SW 1271 (cell line): ENCODE results near the gene DDX55.
"Not testable (repeated sequence)": the region's sequence is repeated elsewhere in the genome, so short reads cannot be mapped to it uniquely, and the experiment has no call there.

Experiments used
- DNase-seq, 2 experiments: peaks; one replicate each; lab custom pipeline; 2025; lab: John Stamatoyannopoulos, UW

DDX55 gene, protein sequence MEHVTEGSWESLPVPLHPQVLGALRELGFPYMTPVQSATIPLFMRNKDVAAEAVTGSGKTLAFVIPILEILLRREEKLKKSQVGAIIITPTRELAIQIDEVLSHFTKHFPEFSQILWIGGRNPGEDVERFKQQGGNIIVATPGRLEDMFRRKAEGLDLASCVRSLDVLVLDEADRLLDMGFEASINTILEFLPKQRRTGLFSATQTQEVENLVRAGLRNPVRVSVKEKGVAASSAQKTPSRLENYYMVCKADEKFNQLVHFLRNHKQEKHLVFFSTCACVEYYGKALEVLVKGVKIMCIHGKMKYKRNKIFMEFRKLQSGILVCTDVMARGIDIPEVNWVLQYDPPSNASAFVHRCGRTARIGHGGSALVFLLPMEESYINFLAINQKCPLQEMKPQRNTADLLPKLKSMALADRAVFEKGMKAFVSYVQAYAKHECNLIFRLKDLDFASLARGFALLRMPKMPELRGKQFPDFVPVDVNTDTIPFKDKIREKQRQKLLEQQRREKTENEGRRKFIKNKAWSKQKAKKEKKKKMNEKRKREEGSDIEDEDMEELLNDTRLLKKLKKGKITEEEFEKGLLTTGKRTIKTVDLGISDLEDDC

DNA sequence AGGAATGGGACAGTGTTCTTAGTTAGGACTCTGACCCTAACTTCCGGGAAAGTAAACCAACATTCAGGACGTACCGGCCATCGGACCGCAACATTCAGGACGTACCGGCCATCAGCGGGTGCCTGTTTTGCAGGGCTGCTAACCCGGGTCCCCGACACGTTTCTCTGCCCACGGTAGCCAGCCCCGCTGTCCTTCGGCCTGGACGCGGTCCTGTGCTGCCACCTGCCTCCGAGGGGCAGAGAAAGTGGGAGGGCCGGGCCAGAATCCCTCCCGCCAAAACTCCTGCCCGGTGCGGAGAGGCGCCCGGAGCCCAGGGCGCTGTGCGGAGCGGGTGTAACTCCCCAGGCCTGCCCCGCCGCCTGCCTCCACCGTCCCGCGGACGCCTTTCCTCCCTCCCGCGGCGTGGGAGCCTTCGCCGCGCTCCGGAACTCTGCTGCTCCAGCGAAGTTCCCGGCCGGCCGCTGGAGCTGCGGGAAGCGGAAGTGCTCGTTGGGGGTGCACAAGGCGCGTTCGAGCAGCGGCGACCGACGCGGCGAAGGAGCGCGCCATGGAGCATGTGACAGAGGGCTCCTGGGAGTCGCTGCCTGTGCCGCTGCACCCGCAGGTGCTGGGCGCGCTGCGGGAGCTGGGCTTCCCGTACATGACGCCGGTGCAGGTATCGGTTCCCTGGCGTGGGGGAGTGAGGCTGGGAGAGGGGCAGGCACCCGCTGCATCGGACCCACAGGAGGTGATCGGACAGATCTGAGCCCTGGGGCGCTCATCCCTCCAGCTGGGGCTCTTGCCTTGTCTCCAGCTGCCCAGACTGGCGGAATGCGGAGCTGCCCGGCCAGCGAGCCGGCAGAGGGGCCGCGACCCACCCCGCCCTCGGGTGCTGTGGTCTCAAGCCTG lies at the start of gene DDX55:
TSS of gene DDX55 (plus strand) at position 498 of the 888 bp plus-strand sequence. CDS start at position 548, 50 bp downstream.
- peak; percentile 53 to 71 for DNase-seq

DNA sequence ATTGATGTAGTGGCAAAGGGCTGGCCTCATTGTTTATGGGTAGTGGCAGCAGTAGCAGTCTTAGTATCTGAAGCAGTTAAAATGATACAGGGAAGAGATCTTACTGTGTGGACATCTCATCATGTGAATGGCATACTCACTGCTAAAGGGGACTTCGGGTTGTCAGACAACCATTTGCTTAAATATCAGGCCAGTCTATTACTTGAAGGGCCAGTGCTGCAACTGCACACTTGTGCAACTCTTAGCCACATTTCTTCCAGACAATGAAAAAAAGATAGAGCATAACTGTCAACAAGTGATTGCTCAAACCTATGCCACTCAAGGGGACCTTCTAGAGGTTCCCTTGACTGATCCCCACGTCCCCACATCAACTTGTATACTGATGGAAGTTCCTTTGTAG lies 47.8 kb upstream of the DDX55 start:
- DNase-seq: not testable (repeated sequence)

DNA sequence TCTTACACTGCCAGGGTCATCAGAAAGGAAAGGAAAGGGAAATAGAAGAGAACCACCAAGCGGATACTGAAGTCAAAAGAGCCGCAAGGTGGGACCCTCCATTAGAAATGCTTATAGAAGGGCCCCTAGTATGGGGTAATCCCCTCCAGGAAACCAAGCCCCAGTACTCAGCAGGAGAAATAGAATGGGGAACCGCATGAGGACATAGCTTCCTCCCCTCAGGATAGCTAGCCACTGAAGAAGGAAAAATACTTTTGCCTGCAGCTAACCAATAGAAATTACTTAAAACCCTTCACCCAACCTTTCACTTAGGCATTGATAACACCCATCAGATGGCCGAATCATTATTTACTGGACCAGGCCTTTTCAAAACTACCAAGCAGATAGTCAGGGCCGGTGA lies 47.1 kb upstream of the DDX55 start:
- DNase-seq: not testable (repeated sequence)

DNA sequence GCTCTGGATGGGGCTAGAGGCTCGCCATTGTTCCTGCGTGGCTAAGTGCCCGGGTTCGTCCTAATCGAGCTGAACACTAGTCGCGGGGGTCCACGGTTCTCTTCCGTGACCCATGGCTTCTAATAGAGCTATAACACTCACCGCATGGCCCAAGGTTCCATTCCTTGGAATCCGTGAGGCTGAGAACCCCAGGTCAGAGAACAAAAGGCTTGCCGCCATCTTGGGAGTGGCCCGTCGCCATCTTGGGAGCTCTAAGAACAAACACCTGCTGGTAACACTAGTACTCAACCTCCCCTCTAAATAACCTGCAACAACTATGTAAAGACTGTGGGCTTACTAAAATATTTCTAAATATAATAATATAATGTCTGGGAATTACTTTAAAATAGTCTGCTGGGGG lies 43.4 kb upstream of the DDX55 start:
- DNase-seq: not testable (repeated sequence)

DNA sequence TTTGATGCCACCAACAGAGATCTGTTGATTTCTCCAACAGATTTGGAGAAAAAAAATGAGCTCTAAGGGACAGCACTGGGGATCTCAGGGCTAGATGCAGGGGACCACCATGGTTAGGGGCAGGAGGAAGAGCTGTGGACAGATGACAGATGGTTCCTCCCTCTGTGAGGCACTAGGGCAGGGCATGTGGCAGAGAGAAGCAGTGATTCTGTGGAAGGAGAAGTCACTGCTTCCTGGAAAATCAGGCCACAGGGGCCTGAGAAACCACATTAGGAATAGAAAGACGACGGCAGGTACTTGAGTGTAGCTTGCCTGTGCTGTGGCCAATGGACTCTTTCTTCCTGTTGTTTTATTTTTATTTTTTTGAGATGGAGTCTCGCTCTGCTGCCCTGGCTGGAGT lies 42.4 kb upstream of the DDX55 start:
- no peak for DNase-seq

DNA sequence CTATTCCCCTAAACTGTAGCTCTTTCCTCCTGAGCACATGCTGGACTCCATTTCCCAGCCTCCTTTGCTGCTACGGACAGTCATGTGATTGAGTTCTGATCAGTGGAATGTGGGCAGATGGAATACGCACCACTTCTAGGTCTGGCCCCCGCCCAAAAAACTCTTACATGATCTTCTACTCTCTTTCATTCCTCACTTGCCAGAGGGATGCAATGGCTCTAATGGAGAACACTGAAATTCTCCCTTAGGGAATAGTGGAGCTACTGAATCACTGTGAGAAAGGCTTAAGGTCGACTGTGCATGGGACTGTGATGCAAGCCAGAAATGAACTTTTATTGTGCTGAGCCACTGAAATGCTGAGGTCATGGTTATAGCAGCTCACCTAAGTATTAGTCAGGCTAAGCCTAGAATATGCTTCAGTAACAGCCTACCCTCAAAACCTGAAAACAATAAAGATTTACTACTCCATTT lies 30.5 kb upstream of the DDX55 start:
- peak in 1 of 2 experiments; percentile 20 for DNase-seq

DNA sequence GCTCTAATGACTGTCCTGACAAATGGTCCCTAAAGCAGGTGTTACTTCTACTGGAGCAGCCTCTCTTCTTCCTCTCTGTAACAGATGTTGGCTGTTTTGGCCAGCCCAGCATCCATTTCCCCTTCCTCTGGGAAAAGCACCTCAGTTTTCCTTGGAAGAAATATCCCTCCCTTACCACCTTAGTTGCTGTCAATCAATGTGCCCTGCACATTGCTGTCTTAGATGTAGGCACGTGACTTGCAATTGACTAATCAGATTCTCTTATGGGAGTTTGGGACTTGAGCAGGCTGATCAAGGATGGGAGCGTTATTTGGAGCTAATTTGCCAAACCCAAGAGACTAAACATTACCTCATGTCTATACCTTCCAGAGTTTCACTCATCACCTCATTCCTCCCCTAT lies 29.5 kb upstream of the DDX55 start:
- DNase-seq: no peak

DNA sequence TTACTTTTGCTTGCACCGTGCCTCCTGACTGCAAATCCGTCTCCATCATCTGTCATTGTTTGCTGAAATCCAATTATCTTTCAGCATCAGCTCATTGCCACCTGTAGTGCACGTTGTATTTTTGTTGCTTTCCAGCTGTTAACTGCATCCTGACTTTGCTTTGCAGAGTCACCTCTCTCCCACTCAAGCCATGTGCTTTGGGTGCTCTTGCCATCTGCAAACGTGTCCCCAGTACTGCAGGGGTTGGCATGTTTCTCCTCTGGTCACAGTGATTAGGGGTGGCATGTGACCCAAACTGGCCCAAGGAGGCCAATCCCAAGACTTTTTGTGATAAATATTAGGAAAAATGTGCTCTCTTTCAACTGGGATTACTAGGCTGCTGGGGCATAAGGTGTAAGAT lies 28.0 kb upstream of the DDX55 start:
- no peak for DNase-seq

DNA sequence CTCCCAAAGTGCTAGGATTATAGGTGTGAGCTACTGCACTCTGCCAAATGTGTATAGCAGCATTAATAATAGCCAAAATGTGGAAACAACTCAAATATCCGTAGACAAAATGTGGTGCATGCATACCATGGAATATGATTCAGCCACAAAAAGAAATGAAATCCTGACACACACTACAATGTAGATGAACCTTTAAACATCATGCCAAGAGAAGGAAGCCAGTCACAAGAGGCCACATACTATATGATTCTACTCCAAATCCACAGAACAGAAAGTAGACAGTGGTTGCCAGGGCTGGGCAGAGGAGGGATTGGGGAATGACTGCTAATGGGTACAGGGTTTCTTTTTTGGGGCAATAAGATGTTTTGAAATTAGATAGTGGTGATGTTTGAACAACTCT lies 25.3 kb upstream of the DDX55 start:
- no peak for DNase-seq

DNA sequence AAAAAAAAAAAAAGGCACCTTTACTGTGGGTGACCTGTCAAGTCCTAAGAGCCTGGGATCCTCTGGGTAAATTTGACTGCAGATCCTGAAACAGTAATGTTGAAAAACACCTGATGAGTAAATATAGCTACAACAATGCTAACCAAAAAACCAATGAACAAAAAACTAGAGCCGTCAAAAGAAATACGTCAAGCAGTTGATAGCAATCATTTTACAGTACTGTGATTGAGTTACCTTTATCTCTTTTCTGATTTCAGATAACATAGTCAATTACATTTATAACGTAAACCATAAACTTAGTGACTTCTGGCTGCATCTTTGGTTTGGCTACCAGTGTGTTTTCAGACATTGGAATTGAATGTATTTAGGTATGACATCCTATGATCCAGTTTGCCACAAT lies 23.7 kb upstream of the DDX55 start:
- DNase-seq: no peak

DNA sequence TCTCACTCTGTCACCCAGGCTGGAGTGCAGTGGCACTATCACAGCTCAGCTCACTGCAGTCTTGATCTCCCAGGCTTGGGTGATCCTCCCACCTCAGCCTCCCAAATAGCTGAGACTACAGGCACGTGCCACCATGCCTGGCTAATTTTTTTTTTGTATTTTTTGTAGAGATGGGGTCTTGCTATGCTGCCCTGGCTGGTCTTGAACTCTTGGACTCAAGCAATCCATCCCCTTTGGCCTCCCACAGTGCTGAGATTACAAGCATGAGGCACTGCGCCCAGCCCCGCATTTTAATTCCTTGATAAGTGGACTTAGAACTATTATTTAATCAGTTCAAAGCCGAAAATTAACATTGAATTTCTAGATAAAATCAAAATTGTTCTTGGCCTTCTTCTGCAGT lies 23.1 kb upstream of the DDX55 start:
- not testable (repeated sequence) for DNase-seq

DNA sequence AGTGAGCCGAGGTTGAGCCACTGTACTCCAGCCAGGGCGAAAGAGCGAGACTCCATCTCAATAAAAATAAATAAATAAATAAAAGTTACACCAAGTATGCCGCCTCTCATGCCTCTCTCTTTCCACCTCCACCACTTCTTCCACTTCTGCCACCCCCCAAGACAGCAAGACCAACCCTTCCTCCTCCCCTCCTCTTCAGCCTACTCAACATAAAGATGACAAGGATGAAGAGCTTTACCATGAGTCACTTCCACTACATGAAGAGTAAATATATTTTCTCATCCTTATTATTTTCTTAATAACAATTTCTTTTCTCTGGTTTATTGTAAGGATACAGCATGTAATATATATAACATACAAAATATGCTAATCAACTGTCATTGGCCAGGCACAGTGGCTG lies 21.1 kb upstream of the DDX55 start:
- no peak for DNase-seq

DNA sequence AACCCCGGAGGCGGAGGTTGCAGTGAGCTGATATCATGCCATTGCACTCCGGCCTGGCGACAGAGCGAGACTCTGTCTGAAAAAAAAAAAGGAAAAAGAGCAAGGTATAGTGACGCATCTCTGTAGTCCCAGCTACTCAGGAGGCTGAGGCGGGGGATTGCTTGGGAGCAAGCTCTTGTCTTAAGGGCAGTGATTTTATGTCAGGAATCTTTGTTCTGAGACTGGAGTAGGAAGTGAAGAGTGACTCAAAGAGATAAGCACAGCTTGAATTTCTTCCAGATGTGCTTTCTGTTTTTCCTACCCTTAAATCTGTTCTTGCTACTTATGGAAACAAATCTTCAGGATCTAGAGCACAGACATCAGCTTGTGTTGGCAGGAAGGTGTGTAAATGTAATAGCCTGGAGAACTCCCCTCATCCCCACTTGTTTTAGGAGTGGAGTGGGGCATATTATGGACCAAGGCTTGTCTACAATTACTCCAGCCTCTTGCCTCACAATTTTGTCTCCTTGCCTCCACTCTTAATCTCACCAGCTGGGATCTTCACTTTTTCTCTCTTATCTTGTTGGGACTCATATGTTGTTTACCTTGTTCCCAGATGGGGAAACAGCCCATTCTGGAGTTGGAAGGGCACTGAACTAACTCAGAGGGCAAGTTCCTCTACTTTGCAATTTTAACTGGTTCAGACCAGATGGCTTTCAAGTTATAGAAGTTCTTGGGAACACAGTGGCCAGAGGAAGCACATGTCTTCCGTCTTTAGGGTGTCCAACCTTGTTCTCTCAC lies 10.0 kb upstream of the DDX55 start:
- DNase-seq: peak in 1 of 2 experiments; percentile 43

DNA sequence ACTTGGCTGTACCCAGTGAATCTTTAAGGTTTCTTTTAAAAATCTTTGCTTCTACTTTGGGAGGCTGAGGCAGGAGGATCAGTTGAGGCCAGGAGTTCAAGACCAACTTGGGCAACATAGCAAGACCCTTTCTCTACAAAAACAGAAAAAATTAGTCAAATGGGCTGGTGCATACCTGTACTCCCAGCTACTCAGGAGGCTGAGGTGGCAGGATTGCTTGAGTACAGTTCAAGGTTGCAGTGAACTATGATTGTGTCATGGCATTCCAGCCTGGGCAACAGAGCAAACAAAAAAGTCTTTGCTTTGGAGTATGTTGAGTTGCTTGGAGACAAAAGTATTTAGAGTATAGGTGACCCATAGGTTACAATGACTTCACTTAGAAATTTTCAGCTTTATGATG lies 6.2 kb upstream of the DDX55 start:
- DNase-seq: no peak

DNA sequence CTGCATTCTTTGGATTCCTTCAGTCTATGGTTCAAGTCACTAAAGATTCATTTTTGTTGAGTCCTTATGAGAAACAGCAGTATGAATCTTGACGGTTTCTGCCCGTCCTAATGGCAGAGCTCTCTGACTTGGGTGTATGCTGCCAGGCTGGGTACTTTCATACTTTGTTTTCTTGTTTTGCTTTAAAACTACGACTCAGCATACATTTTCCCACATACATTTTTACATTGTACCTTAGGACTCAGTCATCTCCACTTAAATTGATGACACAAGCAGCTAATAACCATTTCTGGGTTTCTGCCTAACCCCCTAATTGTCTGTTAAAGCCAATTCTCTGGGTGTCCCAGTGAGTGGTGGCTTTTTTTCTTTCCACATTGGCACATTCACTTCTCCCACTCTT lies 4.8 kb upstream of the DDX55 start:
- no peak for DNase-seq

DNA sequence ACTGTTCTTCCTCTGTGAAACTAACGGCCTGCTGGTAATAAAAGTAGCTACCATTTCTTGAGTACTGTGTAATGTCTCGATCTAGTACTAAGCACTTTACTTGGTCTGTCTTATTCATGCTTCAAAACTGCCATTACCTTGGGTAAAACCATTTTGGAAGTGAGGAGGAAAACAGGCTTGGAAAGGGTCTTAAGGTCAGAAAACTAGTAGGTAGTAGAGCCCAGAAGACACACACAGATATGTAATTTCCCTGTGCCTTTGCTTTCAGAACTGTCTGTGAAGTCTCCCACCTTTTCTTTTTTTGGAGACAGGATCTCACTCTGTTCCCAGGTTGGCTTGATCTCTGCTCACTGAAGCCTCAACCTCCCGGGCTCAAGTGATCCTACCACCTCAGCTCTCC lies 3.4 kb upstream of the DDX55 start:
- no peak for DNase-seq

DNA sequence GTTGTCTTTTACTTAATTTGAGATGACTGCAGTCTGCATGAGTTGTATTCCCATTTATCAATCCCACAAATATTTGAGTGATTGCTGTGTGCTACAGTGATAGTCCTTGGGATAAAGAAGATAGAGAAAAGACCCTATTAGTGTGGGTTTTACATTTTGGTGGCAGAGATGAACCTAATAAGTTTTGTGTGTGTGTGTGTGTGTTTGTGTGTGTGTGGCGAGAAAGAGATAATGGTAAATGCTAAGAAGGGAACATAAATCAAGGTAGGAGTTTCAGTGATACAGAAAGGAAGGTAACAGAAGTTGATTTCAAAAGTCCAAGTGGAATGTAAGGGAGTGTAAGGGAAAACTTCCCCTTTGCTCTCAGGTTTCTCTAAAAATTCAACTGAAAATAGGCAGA lies 2.6 kb upstream of the DDX55 start:
- no peak for DNase-seq

DNA sequence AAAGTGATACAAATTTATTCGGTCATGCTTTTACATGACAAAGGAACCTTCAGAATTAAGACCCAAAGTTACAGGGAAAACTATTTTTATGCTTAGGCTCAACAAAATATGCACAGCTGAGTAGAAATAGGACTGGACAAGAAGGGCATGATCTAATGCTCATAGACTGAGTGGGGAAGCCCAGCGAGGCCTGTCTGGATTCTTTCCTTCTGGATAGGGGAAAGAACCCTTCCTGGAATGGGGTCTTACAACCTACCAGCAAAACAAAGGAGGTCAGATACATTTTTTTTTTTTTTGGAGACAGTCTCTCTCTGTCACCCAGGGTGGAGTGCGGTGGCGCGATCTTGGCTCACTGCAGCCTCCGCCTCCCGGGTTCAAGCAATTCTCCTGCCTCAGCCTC lies 2.2 kb upstream of the DDX55 start:
- DNase-seq: no peak

DNA sequence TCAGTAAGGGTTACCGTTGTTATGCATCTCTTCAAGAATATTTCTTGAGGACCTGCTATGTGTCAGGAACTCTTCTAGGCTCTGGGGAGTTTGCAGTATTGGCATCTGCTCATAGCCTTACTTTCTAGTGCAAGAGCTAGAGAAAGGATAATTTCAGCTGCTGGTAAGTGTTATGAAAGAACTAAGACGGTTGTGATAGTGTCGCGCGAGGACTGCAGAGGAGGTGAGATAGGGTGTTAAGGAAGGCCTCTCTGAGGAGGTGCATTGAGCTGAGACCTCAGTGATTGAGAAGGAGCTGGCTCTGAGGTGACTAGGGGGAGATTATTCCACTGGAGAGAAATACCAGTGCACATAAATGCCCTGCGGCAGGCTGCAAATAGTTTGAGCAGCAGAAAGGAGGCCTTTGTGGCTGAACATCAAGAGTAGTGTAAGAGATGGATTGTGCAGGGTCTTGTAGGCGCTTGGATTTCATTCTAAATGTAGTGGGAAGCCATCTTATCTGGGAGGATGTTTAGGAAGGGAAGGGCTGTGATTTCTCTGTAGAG lies 824 bp downstream of the DDX55 start:
- no peak for DNase-seq

DNA sequence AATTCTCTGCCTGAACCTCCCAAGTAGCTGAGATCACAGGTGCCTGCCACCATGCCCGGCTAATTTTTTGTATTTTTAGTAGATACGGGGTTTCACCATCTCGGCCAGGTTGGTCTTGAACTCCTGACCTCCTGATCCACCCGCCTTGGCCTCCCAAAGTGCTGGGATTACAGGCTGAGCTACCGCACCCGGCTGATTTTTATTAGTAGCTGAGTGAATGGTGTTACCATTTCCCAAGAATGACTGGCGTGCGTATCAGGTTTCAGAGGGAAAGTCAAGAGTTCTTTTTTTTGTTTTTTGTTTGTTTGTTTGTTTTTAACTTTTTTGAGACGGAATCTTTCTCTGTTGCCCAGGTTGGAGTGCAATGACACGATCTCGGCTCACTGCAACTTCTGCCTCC lies 1.6 kb downstream of the DDX55 start:
- not testable (repeated sequence) for DNase-seq

DNA sequence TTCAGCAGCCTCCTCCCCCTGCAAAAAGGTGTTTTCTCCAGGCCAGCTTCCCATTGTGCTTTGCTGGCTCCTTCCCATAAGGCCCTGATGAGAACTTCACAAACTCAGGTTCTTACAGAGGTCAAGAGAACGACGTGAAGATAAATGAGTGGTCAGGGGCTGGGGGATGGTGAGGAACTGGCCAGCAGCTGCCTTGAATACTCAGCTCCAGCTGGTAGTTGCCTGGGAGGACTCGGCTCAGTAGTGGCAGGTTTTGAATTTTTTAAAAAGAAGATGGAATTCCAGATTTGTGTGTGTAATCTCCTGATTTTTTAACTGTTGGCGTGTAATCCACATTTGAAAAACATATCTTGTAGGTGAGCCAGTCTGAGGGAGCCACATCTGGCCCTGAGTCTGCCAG lies 5.9 kb downstream of the DDX55 start:
- DNase-seq: no peak

DNA sequence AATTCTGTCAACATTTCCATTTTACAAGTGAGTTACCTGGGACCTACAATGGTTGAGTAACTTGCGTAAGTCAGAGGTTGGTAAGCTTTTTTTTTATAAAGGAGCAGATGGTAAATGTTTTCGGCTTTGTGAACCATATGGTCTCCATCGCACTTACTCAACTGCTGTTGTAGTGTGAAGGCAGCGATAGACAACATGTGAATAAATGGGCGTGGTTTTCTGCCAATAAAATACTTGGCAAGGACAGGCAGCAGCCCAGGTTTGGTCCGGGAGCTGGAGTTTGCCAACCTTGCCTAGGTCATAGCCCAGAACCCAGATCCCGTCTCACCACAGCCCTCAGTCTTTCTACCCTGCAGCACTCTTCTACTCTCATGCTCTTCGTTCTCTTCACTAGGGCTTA lies 6.3 kb downstream of the DDX55 start:
- no peak for DNase-seq
